RWPE1 (cell line): ENCODE measurements around the gene DCST1.
A peak's percentile ranks its signal among the peaks of the same experiment; 100 is the strongest.

Experiments used
- CTCF ChIA-PET: fragments of 350-600 bp; sonication (Branson Sonifier 250); formaldehyde crosslinking; extraction: SDS; loops from one replicate; lab custom pipeline; 2021; lab: Yijun Ruan, JAX
- POLR2A ChIA-PET: fragments of 400-600 bp; formaldehyde crosslinking; extraction: SDS; loops from one replicate; lab custom pipeline; 2020; ENCODE audit warnings: antibody characterized with exemption; ENCODE audit not compliant: low non-redundant PET; lab: Yijun Ruan, JAX
- DNase-seq: peaks from one replicate; pipeline ENCODE4 v3.0.0; 2012; ENCODE audit warnings: low spot score
- H3K27ac ChIP-seq: fragments of 450-650 bp; 2 replicates; pipeline ENCODE4 v1.5.1; 2017
- TF ChIP-seq, protein P1 (sequence below): fragments of 450-650 bp; conservative IDR thresholded peaks from 2 replicates; pipeline ENCODE4 v1.5.1; 2017; ENCODE audit warnings: low read depth, mild to moderate bottlenecking

DCST1 gene

DNA sequence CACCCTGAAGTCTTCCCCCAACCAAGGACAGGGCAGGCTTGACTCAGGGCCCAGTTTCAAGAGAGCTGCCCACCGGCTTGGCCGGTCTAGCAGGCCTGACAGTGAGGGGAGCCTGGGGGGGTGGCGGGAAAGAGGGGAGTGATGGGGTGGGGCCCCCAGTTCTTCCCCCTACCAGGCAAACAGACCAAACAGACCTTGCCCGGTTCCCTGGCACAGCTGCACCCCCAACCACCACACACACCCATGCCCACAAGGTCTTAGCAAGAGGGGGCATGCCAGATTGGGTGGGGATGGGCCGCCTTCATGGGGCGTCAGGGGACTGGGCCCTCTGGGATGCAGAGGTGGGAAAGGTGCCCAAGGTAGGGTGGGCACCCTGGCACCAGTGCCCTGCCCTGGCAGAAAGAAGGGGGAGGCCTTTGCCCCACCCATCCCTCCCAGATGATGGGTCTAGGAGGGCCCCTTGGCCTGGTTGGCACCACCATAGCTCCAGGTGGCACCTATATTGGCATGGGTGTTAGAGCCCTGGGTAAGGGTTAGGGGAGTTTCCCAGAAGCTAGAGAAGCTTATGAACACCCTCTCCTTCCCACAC, 22.1 kb upstream of the DCST1 start:
- ChIA-PET CTCF (no interaction called here), POLR2A (no interaction called here)
- peak overlapping the region; percentile 100 for H3K27ac ChIP-seq
- DNase-seq: no peak
- TF ChIP-seq, protein P1, sequence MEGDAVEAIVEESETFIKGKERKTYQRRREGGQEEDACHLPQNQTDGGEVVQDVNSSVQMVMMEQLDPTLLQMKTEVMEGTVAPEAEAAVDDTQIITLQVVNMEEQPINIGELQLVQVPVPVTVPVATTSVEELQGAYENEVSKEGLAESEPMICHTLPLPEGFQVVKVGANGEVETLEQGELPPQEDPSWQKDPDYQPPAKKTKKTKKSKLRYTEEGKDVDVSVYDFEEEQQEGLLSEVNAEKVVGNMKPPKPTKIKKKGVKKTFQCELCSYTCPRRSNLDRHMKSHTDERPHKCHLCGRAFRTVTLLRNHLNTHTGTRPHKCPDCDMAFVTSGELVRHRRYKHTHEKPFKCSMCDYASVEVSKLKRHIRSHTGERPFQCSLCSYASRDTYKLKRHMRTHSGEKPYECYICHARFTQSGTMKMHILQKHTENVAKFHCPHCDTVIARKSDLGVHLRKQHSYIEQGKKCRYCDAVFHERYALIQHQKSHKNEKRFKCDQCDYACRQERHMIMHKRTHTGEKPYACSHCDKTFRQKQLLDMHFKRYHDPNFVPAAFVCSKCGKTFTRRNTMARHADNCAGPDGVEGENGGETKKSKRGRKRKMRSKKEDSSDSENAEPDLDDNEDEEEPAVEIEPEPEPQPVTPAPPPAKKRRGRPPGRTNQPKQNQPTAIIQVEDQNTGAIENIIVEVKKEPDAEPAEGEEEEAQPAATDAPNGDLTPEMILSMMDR: no peak

DNA sequence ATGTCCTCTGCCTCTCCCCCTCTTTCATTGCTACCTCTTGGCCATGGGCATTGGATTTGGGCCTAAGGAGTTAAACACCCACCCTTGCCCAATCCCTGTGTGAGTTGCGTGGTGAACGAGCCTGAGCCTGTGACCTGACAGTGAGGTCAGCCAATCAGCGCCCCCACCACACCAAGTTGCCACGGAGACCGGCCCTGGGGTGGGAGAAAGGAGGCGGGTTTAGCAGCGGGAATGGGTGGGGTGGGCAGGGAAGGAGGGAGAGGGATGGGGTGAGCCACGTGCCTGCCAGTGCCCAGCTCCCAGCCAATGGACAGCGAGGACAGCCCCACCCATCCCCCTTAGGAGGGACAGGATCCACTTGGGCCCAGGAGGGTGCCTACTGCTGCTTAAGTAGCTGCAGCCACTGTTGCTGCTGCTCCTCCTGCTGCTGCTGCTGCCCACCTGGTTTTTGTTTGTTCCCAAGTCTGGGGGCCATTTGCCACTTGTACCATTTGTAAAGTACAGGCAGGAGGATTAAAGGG, 21.5 kb upstream of the DCST1 start:
- H3K27ac ChIP-seq: peak overlapping the region; percentile 100
- DNase-seq: peak; percentile 76
- ChIA-PET CTCF (interaction anchor here (1.3 kb wide), 1 partner anchor 9 kb away, joined by 3 read pairs; no protein-coding TSS in a partner anchor), POLR2A (no interaction called here)
- TF ChIP-seq, protein P1: no peak

DNA sequence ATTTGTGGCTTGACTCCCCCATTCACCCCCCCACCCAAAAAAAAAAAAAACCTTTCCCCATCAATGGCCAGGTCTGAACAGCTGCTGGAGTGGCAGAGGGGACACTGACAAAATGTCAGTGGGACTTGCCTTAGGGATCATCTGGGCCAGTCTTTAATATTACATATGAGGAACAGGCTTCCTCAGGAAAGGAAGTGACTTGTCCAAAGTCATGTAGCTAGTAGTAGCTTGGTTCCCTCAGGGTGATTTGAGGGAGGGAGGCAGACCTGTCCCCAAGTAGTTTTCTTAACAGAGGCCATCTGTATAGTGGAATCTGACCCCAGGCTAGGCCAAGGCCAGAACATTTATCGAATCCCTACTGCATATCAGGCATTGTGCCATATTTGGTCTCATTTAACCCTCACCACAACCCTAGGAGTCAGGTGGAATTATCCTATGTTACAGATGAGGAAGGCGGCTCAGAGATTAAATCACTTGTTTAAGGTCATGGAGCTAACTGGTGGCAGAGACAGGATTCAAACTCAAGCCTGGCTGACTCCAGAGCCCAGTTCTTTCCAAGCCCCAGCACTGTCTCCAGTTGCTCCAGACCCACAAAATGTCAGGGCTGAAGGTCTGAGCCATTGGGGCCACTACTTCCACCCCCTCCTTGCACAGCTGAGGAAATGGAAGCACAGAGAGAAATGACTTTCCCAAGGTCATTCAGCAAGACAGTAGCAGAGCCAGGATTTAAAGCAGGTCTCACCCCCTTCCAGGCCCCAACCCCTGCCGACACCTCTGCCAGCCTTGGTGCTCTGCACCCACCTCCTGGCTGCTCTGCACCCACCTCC, 20.6 kb upstream of the DCST1 start:
- ChIA-PET CTCF (interaction anchor here (1.2 to 1.3 kb wide), 2 partner anchors 9 to 40 kb away, joined by 3 read pairs; no protein-coding TSS in a partner anchor), POLR2A (no interaction called here)
- peak overlapping the region; percentile 100 for H3K27ac ChIP-seq
- TF ChIP-seq, protein P1: no peak
- DNase-seq: no peak

- H3K27ac ChIP-seq: peak overlapping the region; percentile 100
- CTCF ChIA-PET: interaction anchor here (0.7 to 1.2 kb wide), 2 partner anchors 20 to 39 kb away, joined by 3 read pairs; no protein-coding TSS in a partner anchor
- TF ChIP-seq, protein P1: no peak
- POLR2A ChIA-PET: no interaction called here
- DNase-seq: no peak
Observed at GRCh38 chr1:155013632-155014031, 20.0 kb upstream of the DCST1 start.

DNA sequence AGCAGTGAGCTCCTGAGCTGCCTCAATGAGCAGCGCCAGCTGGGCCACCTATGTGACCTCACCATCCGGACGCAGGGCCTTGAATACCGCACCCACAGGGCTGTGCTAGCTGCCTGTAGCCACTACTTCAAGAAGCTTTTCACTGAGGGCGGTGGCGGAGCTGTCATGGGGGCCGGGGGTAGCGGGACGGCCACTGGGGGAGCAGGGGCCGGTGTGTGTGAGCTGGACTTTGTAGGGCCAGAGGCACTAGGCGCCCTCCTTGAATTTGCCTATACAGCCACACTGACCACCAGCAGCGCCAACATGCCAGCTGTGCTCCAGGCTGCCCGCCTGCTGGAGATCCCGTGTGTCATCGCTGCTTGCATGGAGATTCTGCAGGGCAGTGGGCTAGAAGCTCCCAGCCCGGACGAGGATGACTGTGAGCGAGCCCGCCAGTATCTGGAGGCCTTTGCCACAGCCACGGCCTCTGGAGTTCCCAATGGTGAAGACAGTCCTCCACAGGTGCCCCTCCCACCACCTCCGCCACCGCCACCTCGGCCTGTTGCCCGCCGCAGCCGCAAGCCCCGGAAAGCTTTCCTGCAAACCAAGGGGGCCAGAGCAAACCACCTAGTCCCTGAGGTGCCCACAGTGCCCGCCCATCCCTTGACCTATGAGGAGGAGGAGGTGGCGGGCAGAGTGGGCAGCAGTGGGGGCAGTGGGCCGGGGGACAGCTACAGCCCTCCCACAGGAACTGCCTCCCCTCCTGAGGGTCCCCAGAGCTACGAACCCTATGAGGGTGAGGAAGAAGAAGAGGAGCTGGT, 18.7 kb upstream of the DCST1 start:
- no peak for DNase-seq
- ChIA-PET CTCF (interaction anchor here (1.0 to 1.5 kb wide), 2 partner anchors 15 to 19 kb away, joined by 3 read pairs; no protein-coding TSS in a partner anchor), POLR2A (no interaction called here)
- peak overlapping the region; percentile 100 for H3K27ac ChIP-seq
- TF ChIP-seq, protein P1: no peak
